ENCODE measurements around the gene UBQLN3.

DNA sequence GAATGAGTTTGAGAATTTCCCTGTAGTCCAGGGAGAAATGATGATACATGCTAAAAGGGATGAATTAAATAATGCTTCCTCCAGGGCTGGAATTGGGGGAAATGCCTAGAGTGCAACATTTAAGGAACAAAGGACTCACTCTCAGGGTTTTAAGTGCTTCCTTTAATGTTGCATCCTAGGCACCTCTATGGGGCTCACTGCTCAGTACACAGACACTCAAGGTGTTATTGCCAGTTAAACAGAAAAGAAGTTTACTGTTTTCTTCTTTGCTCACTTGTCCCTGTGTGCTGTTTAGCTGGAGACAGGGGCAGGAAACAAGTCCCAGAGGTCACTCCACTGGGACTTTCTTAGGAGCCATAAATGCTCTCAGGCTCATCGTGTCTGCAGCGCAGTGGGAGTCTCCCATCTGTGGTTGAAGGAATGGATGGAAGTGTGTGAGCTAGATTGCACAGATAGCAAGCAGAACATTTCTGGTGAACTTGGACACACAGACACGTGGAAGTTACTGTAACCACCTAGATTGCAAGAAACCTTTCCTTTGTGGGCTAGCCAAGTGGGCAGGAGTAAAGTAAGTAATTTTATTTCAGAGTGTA lies 46.9 kb upstream of the UBQLN3 start:
- TF ChIP-seq POLR2A (IDR thresholded peaks at IDR 0.05; ENCODE audit: low read depth, low read length), result no peak
- TF ChIP-seq POLR2AphosphoS5 (IDR thresholded peaks at IDR 0.05; ENCODE audit: low read depth, low read length), result no peak

All from GM12892 (cell line).